Measurements from ENCODE around the gene AHI1. TPM values are rescaled to one million over a fixed set of nuclear protein-coding genes. Genes with fewer than 3 reads are reported as not detected.

The AHI1 gene
- total RNA-seq, 6 experiments from 2014 or later: 14.6 to 19.1 (median 17.0) TPM

DNA sequence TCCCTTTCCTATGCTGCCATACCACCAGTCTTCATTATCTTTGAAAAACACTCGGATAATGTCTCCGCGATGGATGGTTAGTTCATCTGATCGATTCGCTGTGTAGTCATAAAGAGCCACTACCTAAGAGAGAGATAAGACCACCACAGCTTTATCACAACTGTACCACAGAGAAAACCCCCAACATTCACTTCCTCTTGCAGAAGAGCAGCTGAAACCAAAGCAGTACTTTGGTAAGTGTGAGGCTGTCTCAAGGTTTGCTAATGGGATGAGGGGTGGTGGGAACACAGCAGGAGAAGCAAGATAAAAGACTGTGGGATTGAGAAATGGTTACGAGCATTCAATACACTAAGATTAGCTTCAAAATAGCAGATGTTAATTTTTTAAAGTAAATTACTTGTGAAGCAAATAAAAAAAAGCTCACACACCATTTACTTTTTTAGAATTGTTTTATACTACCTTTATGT, 174.3 kb downstream of the AHI1 start:
- DNase-seq: no peak
- peaks cover 11% of the 10 kb centered on the region for H3K4me1 Mint-ChIP-seq (ENCODE audit: low read depth)
- H3K9me3 Mint-ChIP-seq: no peaks in the 10 kb centered on the region
- H3K27me3 Mint-ChIP-seq (ENCODE audit: insufficient read depth): no peaks in the 10 kb centered on the region
- no peak overlapping the region for H3K4me3 Mint-ChIP-seq
- H3K36me3 Mint-ChIP-seq (ENCODE audit: low read depth): 0 out of 2 replicates have a peak, but pooled peaks cover 8% of the 10 kb centered on the region
- TF ChIP-seq, protein P1, sequence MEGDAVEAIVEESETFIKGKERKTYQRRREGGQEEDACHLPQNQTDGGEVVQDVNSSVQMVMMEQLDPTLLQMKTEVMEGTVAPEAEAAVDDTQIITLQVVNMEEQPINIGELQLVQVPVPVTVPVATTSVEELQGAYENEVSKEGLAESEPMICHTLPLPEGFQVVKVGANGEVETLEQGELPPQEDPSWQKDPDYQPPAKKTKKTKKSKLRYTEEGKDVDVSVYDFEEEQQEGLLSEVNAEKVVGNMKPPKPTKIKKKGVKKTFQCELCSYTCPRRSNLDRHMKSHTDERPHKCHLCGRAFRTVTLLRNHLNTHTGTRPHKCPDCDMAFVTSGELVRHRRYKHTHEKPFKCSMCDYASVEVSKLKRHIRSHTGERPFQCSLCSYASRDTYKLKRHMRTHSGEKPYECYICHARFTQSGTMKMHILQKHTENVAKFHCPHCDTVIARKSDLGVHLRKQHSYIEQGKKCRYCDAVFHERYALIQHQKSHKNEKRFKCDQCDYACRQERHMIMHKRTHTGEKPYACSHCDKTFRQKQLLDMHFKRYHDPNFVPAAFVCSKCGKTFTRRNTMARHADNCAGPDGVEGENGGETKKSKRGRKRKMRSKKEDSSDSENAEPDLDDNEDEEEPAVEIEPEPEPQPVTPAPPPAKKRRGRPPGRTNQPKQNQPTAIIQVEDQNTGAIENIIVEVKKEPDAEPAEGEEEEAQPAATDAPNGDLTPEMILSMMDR (IDR thresholded peaks at IDR 0.05): no peak
- no peak overlapping the region for H3K27ac Mint-ChIP-seq

DNA sequence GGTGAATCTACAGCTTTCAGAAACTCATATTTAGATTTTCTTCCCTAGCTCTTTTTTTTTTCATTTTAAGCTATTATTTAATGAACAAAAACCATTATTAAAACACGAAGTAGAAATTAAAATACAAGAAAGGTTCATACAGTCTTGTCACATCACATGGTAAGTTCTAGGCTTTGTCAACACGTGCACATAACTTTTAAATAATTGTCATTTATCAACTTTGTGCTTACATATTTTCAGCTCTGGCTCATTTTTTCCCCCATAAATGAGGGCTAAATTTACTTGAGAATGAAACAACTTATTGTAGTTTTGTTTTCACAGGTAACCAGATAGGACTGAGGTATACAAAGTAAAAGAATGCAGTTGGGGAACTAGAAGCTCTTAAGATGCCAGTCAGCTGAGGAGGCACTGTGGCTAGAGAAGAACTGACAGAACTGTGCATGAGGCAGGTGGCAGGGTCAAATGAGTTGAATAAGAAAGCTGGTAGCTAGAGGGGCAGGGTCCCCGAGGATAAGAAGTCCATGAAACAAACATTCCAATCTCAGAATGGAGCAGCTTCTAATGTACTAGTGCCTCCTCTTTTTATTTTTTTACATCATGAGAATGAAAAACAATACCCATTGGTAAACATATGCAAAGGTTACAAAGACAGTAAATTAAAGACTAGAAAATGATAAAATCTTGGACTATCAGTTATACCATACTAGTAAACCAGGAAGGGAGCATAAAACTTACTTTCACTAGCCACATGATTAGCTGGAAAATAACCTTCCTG, 174.9 kb downstream of the AHI1 start:
- peaks cover 11% of the 10 kb centered on the region for H3K4me1 Mint-ChIP-seq (ENCODE audit: low read depth)
- TF ChIP-seq, protein P1 (IDR thresholded peaks at IDR 0.05): no peak
- H3K27me3 Mint-ChIP-seq (ENCODE audit: insufficient read depth): no peaks in the 10 kb centered on the region
- no peak overlapping the region for H3K4me3 Mint-ChIP-seq
- no peaks in the 10 kb centered on the region for H3K9me3 Mint-ChIP-seq
- no peak overlapping the region for H3K27ac Mint-ChIP-seq
- H3K36me3 Mint-ChIP-seq (ENCODE audit: low read depth): 0 out of 2 replicates have a peak, but pooled peaks cover 5% of the 10 kb centered on the region
- DNase-seq: no peak

DNA sequence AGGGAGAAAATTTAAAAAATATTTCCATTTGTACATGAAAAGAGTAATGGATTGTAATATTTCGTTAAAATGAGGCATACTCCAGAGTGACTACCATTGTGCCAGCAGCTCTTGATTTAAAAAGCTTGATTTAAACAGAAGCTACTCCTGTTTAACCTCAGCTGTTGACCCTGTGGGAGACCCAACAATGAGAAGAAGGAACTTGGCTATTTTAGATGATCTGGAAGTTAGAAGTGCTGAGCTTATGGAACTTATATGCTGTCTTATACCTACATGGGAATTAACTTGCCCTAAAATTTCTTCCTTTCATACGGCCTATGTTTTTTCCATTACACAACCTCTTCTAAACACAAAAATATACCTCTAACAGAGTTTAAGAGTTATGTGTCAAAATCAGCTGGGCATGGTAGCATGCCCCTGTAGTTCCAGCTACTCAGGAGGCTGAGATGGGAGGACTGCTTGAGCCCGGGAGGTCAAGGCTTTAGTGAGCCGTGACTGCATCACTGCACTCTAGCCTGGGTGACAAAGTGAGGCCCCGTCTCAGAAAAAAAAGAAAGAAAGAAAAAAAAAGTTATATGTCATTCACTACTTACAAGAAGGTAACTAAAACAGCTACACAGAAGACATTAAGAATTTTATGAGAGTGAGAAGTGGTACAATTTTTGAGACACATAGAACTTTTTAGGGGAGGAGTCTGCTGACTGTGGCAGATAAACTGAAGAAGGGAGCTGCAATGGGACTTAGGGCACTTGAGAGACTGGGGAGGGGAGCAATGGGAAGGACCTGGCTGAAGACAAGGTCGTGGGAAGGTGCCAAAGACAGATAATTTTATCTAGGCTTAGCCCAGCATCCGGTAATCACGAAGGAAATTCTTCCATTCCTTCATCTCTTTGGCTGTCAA, 176.6 kb downstream of the AHI1 start:
- Mint-ChIP-seq H3K27me3 (ENCODE audit: insufficient read depth) (no peaks in the 10 kb centered on the region), H3K4me3 (no peak overlapping the region), H3K9me3 (no peaks in the 10 kb centered on the region), H3K27ac (no peak overlapping the region), H3K36me3 (ENCODE audit: low read depth) (0 out of 2 replicates have a peak, but pooled peaks cover 5% of the 10 kb centered on the region), H3K4me1 (ENCODE audit: low read depth) (peaks cover 11% of the 10 kb centered on the region)
- no peak for DNase-seq
- TF ChIP-seq, protein P1 (IDR thresholded peaks at IDR 0.05): no peak

DNA sequence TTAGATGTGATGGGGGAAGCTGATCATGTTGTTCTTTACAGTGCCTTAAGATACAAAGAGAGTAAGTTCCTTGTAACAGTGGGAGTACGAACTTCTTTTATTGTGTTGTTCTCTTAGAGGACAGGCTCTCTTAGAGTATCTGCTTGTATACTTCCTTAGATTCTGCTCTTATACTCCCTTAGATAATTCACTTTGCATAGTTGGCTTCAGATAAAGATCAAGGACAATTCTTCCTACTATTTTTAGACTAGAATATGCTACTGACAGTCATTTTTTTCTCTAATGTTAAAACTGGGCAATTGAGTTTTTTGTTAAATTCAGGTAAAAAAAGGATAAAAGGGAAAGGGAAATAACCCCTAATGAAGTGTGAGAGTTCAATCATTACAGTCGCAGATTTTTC, 177.7 kb downstream of the AHI1 start:
- Mint-ChIP-seq H3K27me3 (ENCODE audit: insufficient read depth) (no peaks in the 10 kb centered on the region), H3K27ac (peak overlapping the region; percentile 20), H3K4me3 (no peak overlapping the region), H3K36me3 (ENCODE audit: low read depth) (peaks cover 10% of the 10 kb centered on the region; the same call in 1 of the 2 replicates), H3K9me3 (no peaks in the 10 kb centered on the region), H3K4me1 (ENCODE audit: low read depth) (peaks cover 11% of the 10 kb centered on the region)
- peak; percentile 11 for DNase-seq
- TF ChIP-seq, protein P1 (IDR thresholded peaks at IDR 0.05): no peak

DNA sequence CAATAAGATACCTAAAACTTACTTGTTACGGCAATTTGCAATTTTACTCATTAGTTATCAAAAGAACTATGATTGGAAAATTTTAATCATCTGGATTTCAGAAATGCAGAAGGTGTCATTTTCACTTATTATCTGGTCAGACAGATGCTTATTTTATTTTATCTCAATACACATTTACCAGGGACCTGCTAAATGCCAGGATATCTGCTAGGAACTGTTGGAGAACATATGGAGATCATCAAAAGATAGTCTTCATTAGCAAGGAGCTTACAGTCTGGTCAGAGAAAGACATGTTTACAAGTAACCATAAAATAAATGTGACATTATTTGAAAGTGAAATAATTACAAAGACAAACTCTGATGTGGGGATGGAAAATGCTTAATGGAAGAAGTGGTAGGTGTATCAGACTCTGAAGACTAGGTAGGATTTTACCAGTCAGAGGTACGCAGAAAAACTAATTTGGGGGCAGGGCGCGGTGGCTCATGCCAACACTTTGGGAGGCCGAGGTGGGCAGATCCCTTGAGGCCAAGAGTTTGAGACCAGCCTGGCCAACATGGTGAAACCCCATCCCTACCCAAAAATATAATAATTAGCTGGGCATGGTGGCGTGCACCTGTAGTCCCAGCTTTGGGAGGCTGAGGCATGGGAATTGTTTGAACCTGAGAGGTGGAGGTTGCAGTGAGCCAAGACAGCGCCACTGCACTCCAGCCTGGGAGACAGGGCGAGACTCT, 178.6 kb downstream of the AHI1 start:
- TF ChIP-seq, protein P1 (IDR thresholded peaks at IDR 0.05): no peak
- H3K9me3 Mint-ChIP-seq: no peaks in the 10 kb centered on the region
- no peaks in the 10 kb centered on the region for H3K27me3 Mint-ChIP-seq (ENCODE audit: insufficient read depth)
- no peak overlapping the region for H3K4me3 Mint-ChIP-seq
- peaks cover 11% of the 10 kb centered on the region for H3K4me1 Mint-ChIP-seq (ENCODE audit: low read depth)
- peaks cover 15% of the 10 kb centered on the region for H3K36me3 Mint-ChIP-seq (ENCODE audit: low read depth)
- no peak overlapping the region for H3K27ac Mint-ChIP-seq
- no peak for DNase-seq
